Effector CD8-positive, alpha-beta T cell (primary cell): ENCODE results near the gene SFXN2.

ENCODE experiments used
- DNase-seq: peaks from one replicate; lab custom pipeline; 2025; lab: John Stamatoyannopoulos, UW

The SFXN2 gene

GRCh38 chr10:102776779-102777456 lies 62.5 kb downstream of the SFXN2 start:
- no peak for DNase-seq

- DNase-seq = no peak
These were observed 63.4 kb downstream of the SFXN2 start for GRCh38 chr10:102777711-102778453.

- DNase-seq = no peak
These were observed 64.3 kb downstream of the SFXN2 start for GRCh38 chr10:102778781-102779180.

GRCh38 chr10:102779680-102780526 lies 65.5 kb downstream of the SFXN2 start:
- DNase-seq = no peak

- DNase-seq = no peak
These were observed 66.0 kb downstream of the SFXN2 start for GRCh38 chr10:102780527-102780808.

GRCh38 chr10:102781090-102781920 lies 66.9 kb downstream of the SFXN2 start:
- DNase-seq = no peak

- no peak for DNase-seq
These were observed 67.6 kb downstream of the SFXN2 start for GRCh38 chr10:102781921-102782557.

GRCh38 chr10:102782673-102783551 lies 68.5 kb downstream of the SFXN2 start:
- DNase-seq = no peak

- no peak for DNase-seq
These were observed 69.1 kb downstream of the SFXN2 start for GRCh38 chr10:102783568-102783967.

- DNase-seq = no peak
These were observed 71.4 kb downstream of the SFXN2 start for GRCh38 chr10:102785818-102786217.

- no peak for DNase-seq
These were observed 77.4 kb downstream of the SFXN2 start for GRCh38 chr10:102791754-102792395.
